Epithelial cell of esophagus (primary cell): ENCODE data around the gene CAP2.
A peak's percentile ranks its signal among the peaks of the same experiment; 100 is the strongest.

Experiments used
- DNase-seq: peaks from one replicate; pipeline ENCODE4 v3.0.0; 2010; ENCODE audit warnings: low read depth
- H3K4me3 ChIP-seq: 2 replicates; pipeline ENCODE4 v1.5.1; 2011; ENCODE audit warnings: mild to moderate bottlenecking, low read length, control low read depth
- CTCF ChIP-seq: IDR thresholded peaks from 2 replicates; pipeline ENCODE4 v1.5.1; 2011; ENCODE audit warnings: low read depth, mild to moderate bottlenecking, low read length, control low read depth, inconsistent platforms; ENCODE audit not compliant: insufficient read depth; ENCODE audit errors: missing control alignments

CAP2 gene

DNA sequence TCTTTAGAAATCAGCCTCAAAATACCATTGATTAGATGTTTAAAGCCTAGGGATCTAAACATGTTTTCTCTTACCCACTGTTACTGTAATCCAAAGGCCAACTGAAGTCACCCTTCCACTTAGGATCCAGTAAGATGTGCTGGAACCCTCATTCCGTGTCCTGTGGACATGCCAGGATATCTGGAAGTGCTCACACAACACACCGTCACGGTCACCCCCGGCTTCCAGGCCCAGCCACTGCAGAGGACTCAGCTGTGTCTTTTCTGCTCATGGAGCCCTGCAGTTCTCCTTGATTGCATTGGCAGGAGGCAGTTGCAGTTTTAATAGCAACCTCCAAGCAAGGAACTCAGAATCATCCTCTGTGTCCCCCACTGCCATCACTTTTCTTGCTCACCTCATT lies 93.3 kb downstream of the CAP2 start:
- H3K4me3 ChIP-seq = no peak overlapping the region
- no peak for DNase-seq
- no peak for TF ChIP-seq CTCF

- no peak overlapping the region for H3K4me3 ChIP-seq
- TF ChIP-seq CTCF = no peak
- DNase-seq = no peak
Observed at GRCh38 chr6:17490724-17491123, 97.3 kb downstream of the CAP2 start.

- no peak for TF ChIP-seq CTCF
- H3K4me3 ChIP-seq = no peak overlapping the region
- DNase-seq = no peak
Observed at GRCh38 chr6:17491416-17492142, 98.2 kb downstream of the CAP2 start.

- H3K4me3 ChIP-seq = no peak overlapping the region
- TF ChIP-seq CTCF = no peak
- no peak for DNase-seq
Observed at GRCh38 chr6:17492350-17492749, 99.0 kb downstream of the CAP2 start.

DNA sequence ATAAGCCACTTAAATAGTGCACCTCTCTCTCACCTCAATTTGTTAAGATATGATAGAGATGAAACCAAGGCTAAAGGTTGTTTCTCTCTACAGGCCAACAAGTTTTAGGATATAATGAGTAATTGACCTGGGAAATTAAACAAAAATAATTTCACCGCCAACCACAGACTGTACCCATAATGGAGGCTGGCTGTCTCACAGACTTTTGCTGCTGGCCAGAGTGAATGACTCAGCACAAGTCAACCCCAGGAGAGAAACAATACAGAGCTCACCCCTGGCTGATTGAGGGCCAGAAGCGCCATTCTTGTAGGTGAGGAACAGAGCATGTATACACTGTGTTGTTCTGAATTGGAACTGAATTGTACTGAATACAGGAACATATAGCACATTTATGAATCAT lies 99.9 kb downstream of the CAP2 start:
- H3K4me3 ChIP-seq = no peak overlapping the region
- DNase-seq = peak; percentile 36
- no peak for TF ChIP-seq CTCF

DNA sequence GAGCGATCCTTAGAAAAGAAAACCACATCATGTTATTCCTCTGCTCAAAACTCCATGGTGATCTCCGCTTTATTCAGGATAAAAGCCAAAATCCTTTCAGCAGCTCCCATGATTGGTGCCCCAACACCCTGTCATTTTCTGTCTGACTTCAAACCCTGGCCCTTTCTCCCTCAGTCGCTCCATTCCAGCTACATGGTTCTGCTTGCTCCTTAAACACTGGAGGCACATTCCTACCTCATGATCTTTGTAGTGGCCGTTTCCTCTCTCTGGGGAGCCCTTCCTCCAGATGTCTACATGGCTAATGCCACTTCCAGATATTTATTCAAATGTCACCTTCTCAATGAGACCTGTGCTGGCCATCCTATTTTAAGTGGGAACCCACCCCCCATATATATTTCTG lies 100.8 kb downstream of the CAP2 start:
- DNase-seq = no peak
- no peak for TF ChIP-seq CTCF
- no peak overlapping the region for H3K4me3 ChIP-seq

DNA sequence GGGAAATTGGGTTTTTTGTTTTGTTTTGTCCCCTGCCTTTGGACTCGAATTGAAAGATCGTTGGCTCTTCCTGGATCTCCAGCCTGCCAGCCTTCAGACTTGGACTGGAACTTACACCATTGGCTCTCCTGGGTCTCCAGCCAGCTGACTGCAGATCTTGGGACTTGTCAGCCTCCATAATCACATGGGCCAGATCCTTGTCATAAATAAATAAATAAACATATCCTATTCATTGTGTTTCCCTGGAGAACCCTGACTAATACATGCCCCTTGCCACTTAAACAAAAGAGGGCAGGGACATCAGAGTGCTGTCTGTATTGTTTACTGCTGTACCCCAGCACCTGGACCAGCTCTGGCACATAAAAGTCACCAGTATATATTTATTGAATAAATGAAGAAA lies 101.5 kb downstream of the CAP2 start:
- no peak overlapping the region for H3K4me3 ChIP-seq
- no peak for TF ChIP-seq CTCF
- DNase-seq = no peak
